DMS 273 (cell line): ENCODE measurements around the gene GIGYF2.
"Not testable (repeated sequence)": the region's sequence is repeated elsewhere in the genome, so short reads cannot be mapped to it uniquely, and the experiment has no call there.

Source experiments
- DNase-seq: peaks from one replicate; lab custom pipeline; 2025; ENCODE audit not compliant: unreplicated experiment; lab: John Stamatoyannopoulos, UW

Gene GIGYF2

DNA sequence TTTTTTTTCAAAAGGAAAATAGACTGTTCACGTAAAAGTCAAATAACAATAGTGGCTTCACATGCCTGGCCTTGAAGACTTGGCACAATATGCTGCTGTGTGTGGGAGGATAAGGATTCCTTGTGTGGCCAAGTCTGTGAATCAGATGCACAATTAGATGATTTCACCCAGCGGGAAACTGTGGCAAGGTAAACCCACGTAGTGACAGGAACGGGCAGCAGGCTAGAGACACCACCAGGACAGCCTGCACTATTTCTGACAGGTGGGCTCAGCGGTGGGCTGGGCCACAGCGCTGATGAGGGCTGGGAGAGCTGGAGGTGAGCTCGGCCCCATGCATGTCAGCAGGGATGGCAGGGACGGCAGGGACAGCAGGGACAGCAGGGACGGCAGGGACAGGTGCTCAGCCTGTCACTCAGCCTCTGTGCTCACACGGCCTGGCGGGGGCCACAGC, 194.5 kb downstream of the GIGYF2 start:
- DNase-seq: no peak

DNA sequence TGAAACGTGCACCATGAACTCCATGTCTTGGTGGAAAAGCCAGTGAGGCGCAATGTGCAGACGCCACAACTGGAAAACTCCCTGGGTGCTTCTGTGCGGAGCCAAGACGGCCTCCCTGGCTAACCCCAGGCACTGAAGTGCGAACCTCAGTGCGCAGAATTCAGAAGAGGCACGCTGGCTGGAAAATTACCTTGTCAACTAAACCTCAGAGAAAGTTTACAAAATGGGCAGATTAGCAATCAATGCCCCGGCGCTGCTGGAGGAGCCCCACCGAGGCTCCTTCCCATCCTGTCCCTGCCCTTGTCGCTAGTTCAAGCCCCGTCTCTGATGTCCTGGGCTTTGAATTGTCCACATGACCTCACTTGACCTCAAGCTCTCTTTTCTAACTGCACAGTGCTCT, 195.1 kb downstream of the GIGYF2 start:
- no peak for DNase-seq

DNA sequence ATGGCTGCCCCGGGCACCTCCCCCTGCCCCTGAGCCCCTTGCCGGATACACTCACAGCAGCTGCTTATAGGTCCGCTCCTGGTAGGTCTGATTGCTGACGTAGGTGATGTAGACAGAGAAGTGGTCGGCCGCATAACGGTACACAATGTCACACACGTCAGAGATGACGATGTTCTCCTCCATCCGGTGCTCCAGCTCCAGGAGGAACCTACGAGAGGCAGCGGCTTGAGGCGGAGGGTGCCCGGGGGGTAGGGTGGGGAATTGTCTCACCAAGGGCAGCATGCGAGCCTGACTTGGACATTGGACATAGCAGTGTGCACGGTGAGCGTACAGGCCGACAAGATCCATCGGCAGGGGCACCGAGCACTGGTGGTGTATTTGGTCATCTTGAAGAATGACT, 195.7 kb downstream of the GIGYF2 start:
- DNase-seq: no peak

DNA sequence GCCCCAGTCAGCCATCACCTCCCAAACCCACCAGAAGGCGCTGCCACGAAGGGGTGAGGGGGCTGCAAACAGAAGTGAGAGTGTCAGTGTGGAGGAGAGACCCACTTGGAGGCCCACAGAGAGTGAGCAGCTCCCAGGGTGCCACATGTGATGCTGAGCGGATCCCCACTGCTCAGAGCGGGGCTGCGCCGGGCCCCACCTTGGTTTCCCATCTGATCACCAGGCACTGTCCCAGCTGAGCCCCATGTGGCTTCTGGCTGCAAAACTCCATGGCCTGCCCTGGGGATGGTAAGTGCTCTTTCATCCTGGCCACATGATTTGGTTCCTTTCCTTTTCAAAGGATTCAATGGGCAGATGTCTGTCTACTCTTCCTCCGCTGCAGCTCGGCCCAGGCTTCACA, 196.7 kb downstream of the GIGYF2 start:
- DNase-seq: no peak

DNA sequence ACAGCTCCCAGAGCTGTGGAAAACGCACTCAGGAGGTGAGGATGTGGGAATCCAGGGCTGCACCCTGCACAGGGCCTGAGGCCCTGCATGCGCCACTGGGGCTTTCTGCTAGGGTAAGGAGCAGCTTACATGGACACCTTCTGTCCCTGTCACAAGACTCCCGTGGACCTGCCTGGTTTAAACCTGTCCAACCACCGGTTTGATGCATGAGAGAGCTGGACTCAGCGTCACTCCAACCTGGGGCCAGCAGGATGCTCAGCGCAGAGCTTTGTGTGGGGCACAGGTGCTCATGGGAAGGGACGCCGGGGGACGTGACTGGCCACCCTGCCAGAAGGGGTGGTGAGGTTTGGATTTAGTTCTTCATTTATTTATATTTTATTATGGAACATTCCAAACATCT, 197.1 kb downstream of the GIGYF2 start:
- no peak for DNase-seq

DNA sequence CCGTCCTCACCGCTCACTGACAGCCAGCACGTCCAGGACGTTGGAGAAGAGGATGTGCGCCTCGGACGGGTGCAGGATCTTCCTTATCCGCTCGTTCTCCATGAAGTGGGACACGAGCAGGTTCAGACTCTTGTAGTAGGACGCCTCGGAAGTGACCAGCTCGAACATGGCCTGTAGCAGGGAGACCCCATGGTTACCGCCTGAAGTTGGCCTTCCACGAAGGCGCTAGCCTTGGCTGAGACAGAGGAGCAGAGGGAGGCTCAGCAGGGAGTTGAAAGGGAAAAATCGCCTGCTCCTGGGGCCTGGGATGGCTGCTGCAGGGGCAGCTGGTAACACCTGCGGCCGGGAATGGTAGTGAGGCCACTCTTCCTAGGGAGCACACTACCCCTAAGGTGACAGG, 197.6 kb downstream of the GIGYF2 start:
- no peak for DNase-seq

DNA sequence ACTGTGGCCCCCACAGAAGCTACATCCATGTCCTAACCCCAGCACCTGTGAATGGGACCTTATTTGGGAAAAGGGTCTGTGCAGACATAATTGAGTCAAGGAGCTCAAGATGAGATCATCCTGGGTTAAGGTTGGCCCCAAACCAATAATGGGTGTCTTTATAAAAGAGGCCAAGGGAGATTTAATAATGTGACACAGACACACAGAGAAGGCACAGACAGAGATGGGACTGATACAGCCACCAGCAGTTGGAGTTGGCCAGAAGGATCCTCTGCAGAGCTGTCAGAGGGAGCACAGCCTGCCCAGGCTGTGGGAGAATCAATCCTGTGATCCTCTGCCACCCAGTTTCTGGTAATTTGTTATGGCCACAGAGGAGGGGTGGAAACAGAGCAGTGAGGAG, 199.0 kb downstream of the GIGYF2 start:
- no peak for DNase-seq

DNA sequence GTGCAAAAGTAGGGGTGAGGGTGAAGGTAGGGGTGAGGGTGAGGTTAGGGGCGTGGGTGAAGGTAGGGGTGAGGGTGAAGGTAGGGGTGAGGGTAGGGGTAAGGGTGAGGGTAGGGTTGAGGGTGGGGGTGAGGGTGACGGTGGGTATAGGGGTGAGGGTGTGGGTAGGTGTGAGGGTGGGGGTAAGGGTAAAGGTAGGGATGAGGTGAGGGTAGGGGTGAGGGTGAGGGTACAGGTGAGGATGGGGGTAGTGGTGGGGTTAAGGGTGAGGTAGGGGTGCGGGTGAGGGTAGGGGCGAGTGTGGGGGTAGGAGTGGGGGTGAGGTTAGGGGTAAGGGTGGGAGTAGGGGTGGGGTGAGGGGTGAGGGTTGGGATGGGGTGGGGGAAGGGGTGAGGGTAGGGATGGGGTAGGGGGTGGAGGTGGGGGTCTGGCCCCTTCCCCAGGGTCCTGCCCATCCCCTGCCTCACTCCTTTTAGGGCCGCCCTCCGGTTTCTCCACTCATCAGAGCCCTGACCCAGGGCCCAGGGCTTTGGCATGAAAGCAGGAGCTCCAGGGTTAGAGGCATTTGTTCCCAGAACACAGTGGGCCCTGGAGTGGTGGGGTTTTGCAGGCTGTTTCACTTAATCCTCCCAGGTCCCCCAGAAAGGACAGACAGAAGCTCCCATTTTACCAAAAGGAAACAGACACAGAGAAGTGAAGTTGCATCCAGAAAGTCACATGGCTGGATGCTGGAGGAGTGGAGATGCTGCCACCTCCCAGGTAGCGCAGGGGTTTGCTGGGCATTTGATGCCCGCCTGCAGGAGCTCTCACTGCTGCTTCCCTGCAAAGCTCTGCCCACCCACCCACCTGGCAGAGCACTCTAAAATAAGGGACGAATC, 199.8 kb downstream of the GIGYF2 start:
- DNase-seq: no peak

DNA sequence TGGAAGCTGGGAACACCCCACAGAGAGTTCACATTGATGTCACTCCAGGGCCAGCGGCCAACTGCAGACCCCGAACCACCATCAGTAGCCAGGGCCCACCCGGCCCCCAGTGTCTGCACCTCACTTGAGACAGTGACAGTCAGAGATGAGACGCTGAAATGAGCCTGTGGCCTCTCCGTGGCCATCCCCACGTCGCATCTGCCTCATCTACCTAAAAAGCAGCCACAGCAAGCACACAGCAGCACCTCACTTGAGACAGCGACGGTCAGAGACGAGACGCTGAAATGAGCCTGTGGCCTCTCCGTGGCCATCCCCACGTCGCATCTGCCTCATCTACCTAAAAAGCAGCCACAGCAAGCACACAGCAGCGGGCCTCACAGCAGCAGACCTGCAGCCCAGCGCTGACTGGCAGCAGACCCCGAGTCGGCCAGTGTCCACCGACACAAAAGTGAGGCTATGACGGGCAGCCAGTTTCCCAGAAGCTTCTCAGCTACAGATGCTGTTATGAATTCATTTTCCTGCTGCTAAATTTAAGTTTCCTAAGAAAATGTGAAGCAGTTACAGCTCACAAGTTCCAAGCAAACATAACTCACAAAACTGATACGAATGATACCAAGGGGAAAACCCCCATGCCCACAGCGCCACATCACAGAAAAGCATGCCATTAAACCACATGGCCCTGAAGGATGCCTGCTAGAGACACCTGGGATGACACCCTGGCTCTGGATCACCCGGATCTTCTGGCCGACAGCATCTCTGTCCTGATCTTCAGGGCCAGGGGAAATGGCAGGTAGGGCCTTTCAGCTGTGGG, 200.7 kb downstream of the GIGYF2 start:
- no peak for DNase-seq

DNA sequence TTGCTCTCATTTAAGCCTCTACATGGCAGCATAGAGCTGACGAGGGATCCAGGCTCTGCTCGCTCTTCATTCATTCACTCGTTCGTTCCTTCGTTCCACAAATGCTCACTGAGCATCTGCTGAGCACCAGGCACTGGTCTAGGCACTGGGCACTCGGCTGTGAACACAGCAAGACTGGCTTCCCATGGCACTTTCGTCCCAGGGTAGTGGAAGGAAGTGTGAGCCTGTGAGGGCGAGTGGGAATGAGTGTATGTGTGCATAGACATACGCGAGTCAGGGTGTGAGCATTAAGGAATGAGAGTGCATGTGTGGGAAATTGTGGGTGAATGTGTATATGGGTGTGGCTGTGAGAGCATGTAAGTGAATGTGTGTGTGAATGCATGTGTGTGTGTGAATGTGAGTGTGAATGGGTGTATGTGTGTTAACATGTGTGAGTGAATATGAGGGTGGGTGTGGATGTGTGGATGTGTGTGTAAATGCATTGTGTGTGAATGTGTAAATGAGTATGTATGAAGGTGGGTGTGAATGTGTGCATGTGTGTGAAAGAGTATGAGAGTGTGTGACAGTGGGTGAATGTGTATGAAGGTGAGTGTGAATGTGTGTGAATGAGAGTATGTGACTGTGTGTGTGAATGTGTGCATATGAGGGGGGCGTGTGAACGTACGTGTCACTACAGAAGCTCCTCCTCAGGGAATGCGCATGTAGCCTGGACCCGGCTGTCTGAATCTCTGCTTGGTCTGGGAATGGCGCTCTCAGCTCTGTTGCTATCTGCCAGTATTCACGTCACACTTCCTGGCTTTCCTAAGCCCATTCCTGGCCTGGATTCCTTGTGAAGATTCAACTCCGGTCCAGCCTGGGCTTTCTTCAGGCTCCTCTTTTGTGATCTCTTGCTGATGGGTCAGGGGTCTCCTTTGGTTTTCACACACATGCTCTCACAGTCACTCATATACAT, 201.7 kb downstream of the GIGYF2 start:
- no peak for DNase-seq

DNA sequence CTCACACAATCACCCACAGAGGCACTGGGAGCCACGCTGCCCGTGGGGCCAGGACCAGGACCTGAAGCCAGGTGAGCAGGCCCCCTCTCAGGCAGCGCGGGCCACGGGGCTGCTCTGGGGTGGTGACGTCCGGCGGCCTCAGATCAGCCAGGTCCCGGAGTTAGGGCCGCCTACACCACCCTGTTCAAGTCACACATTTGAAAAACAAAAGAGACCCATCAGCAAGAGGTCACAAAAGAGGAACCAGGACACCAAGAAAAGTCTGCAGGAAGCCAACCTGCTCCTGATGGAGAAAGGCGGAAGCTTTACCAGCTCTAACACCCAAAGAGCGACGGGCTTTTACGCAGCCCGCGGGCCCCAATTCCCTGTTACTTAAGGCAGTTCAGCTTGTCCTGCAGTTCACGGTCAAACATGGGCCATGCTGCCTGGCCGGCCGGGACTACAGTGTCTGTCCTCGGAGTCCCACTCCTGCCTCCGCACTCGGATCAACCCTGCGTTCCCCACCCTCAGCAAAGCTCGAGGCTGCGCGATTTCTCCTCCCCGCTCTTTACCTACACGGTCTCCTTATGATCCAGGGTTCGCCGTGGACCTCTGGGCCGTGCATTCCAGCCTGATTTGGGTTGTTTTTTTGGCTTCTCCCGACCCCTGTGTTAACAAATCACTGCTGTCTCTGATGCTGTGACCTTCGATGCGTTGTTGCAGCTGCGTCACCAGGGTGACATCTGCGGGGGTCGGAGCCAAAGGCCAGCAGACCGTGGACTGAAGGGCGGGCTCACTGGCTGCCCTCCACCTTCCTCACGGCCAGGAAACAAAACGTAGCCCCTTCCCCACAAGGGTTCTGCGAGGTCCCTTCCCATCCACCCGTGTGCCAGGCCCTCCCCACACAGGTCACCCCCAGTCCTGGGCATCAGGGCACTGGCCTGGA, 203.9 kb downstream of the GIGYF2 start:
- no peak for DNase-seq

DNA sequence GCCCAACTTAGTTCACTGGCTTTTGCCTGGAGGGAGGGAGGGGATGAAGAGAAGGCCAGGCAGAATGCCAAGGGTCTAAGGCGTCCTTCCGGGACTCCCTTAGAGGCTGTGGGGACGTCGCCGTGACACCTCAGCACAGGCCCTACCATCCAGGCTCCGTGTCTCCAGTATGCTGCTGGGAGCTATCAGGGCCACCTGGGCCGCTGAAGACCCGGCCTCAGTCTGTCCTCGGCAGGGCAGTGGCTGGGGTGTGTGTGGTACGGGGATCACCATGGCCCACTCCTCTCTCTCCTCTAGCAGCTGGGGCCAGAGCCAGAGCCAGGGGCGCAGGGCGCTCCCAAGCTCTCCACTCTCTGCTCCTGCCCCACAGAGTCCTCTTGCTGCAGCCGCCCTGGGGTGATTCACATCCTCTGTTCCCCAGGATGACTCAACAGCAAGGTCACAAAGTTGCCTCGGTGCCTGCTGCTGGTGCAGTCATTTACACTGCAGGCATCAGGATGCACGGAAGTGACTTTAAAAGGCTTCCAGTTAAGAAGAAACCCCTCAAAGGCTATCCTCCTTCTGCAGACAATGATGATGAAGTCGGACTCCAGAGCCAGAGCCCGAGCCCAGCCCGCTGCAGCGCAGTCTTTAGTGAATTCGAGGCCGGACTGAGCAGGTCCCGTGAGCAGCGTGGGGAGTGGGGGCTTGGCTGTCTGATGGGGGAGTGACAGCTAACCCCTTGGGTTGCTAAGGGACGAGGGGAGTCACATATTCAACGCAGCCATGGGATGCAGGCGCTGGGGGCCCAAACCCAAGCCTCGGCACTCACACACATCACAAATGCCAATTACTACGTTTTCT, 204.8 kb downstream of the GIGYF2 start:
- no peak for DNase-seq

DNA sequence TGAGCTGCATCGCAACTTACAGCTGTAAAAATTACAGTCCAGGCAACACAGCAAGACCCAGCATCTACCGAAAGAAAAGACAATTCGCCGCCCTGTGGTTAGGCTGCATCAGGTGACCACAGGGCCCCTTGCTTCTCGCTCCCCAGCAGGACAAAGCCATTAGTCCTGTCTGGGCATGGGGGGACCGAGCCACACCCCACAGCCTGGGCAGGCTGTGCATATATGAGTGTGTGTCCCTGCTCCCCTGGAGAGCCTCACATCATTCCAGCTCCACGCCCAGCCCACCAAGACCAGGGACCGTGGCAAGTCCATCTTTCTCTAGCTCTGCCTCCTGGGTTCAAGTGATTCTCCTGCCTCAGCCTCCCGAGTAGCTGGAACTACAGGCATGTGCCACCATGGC, 206.9 kb downstream of the GIGYF2 start:
- DNase-seq: no peak

DNA sequence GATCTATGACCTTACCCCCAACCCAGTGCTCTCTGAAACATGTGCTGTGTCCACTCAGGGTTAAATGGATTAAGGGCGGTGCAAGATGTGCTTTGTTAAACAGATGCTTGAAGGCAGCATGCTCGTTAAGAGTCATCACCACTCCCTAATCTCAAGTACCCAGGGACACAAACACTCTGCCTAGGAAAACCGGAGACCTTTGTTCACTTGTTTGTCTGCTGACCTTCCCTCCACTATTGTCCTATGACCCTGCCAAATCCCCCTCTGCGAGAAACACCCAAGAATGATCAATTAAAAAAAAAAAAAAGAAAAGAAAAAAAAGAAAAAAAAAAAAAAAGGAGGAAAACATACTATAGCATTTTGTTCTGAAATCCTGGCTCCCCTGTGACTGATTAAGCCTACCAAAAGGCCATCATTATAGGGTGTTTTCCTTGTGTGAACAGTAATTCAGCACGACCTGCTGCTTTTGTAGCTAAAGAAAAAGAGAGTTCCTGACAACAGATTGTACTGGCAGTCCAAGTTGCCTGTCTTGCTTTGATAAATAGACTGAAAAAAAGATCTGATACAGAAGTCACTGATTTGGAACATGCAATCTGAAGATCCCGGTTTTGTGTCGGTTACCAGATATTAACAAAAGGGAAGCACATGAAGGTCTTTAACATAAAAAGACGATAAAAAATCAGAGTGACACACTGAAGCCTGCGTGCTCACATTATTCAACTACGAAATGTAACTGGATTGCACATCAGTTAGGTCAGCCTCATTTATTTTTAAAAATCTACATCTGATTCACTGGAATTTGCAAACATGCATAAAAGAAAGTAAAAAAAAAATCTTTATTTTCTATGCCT, 210.0 kb downstream of the GIGYF2 start:
- not testable (repeated sequence) for DNase-seq

DNA sequence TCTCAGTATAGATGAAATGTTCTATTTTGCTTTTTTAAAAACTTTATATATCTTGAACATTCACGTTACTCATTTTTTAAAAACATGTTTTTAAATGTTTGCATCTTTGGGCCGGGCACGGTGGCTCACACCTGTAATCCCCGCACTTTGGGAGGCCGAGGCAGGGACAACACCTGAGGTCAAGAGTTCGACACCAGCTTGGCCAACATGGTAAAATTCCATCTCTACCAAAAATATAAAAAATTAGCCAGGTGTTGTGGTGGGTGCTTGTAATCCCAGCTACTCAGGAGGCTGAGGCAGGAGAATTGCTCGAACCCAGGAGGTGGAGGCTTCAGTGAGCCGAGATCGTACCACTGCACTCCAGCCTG, 210.6 kb downstream of the GIGYF2 start:
- not testable (repeated sequence) for DNase-seq

DNA sequence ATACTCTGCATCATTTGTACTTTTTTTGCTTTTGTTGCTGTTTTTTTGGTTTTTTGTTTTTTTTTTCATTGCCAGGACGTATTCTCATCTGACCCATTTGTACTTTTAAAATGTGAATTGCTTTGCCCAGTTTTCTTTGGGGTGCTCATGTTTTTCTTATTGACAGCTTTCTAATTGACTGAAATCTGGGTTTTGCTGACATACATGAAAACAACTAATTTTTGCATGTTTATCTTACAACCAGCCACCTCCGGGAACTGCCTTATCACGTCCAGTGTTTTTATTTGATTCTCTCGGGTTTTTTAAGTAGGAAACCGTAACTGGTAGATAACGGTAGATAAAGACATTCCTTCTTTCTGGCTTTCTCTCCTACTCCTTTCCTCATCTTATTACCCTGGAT, 211.6 kb downstream of the GIGYF2 start:
- DNase-seq: no peak
